Caco-2 (cell line): ENCODE results near the gene WDR77. TPM values are rescaled to one million over a fixed set of nuclear protein-coding genes. Genes with fewer than 3 reads are reported as not detected.

Experiments
- BruUV-seq: library from RNA; stranded (reverse); fragments of 400-500 nt; replicated peaks from 2 replicates; lab custom pipeline; 2021; lab: Mats Ljungman, UMichigan
- CTCF ChIA-PET: fragments of 300-600 bp; sonication (Branson Sonifier 250); formaldehyde crosslinking; loops from one replicate; lab custom pipeline; 2022; ENCODE audit warnings: antibody characterized with exemption; lab: Charles Lee
- POLR2A ChIA-PET: fragments of 300-600 bp; sonication (Branson Sonifier 250); formaldehyde crosslinking; loops from one replicate; lab custom pipeline; 2022; ENCODE audit warnings: antibody characterized with exemption; lab: Charles Lee
- DNase-seq, 2 experiments: peaks; one replicate each; pipeline versions ENCODE4 v3.0.0 to v3.0.0-alpha.2; 2020 to 2022
- H3K27me3 ChIP-seq: replicated peaks from 2 replicates; pipeline ENCODE4 v1.6.0; 2011; ENCODE audit warnings: low read length; ENCODE audit not compliant: control insufficient read depth, insufficient read depth
- H3K36me3 ChIP-seq: 2 replicates; pipeline ENCODE4 v1.5.1; 2011; ENCODE audit warnings: low read length; ENCODE audit not compliant: control insufficient read depth, insufficient read depth
- H3K4me1 ChIP-seq: fragments of 250-450 bp; sonication (Bioruptor Pico); 2 replicates; pipeline ENCODE4 v1.5.1; 2020; ENCODE audit warnings: mild to moderate bottlenecking
- H3K4me3 ChIP-seq: 2 replicates; pipeline ENCODE4 v1.5.1; 2011; ENCODE audit warnings: low read depth, mild to moderate bottlenecking, control low read depth, low read length
- H3K9me3 ChIP-seq: fragments of 250-450 bp; sonication (Bioruptor Pico); 2 replicates; pipeline ENCODE4 v1.5.1; 2020; ENCODE audit warnings: mild to moderate bottlenecking, moderate library complexity
- H3K27ac Mint-ChIP-seq: one replicate; pipeline ENCODE4 v1.8.0; 2022; ENCODE audit warnings: mixed read lengths; ENCODE audit not compliant: unreplicated experiment
- H3K27me3 Mint-ChIP-seq: one replicate; pipeline ENCODE4 v1.8.0; 2022; ENCODE audit warnings: mixed read lengths; ENCODE audit not compliant: insufficient read depth, unreplicated experiment
- H3K36me3 Mint-ChIP-seq: one replicate; pipeline ENCODE4 v1.8.0; 2022; ENCODE audit warnings: mild to moderate bottlenecking, mixed read lengths; ENCODE audit not compliant: insufficient read depth, unreplicated experiment
- H3K4me1 Mint-ChIP-seq: one replicate; pipeline ENCODE4 v1.8.0; 2022; ENCODE audit warnings: low read depth, mixed read lengths; ENCODE audit not compliant: unreplicated experiment
- H3K4me3 Mint-ChIP-seq: one replicate; pipeline ENCODE4 v1.8.0; 2022; ENCODE audit warnings: mild to moderate bottlenecking, moderate library complexity, mixed read lengths; ENCODE audit not compliant: unreplicated experiment
- H3K9me3 Mint-ChIP-seq: one replicate; pipeline ENCODE4 v1.8.0; 2022; ENCODE audit warnings: mixed read lengths; ENCODE audit not compliant: unreplicated experiment
- intact Hi-C: fragments of 100-400 bp; cut with micrococcal nuclease; formaldehyde crosslinking; loops from one replicate; pipeline ENCODE4 v1.10.0; 2022; ENCODE audit not compliant: unreplicated experiment
- total RNA-seq: library from RNA; stranded (reverse); gene quantifications from 2 replicates; pipeline ENCODE4 v1.2.3, GENCODE V29; 2022
- TF ChIP-seq, protein P1 (sequence below), 2 experiments: fragments of 200-600 bp in 1 of 2; IDR thresholded peaks; 1 replicate in 1 of 2; 2 replicates in 1 of 2; pipeline versions ENCODE4 v1.5.1 to v1.8.0; 2011 to 2022; ENCODE audit warnings: antibody characterized with exemption in 1 of 2, control low read depth in 1 of 2, inconsistent platforms in 1 of 2, low read depth in 1 of 2, low read length in 1 of 2, mild to moderate bottlenecking in 1 of 2, moderate library complexity in 1 of 2; ENCODE audit not compliant: insufficient read depth in 1 of 2, severe bottlenecking in 1 of 2, unreplicated experiment in 1 of 2

The WDR77 gene
- total RNA-seq, 1 experiment from 2014 or later, result 31.9 TPM

DNA sequence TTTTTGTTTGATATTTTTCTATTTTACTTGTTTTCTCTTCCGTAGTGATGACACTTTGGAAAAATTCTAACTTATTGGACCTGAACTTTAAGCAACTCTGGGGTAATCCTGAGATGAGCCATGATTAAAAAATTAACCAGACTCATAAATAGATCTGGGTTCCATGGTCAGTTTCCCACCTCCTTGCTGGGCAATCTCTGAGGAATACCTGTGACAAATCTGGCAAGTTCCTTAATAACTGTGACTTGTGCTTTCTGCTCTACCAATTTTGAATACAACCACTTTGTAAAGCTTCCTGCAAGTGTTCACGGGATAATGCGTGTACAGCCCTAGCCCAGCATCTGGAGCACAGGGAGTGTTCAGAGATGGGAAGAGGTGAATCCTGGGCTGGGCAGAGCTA is 24.8 kb downstream of the WDR77 start:
- no TSS peak for BruUV-seq
- no peak overlapping the region for H3K27ac Mint-ChIP-seq
- H3K9me3 Mint-ChIP-seq, result no peaks in the 10 kb centered on the region
- Histone ChIP-seq H3K9me3 (no peaks in the 10 kb centered on the region), H3K4me1 (no peaks in the 10 kb centered on the region), H3K36me3 (no peaks in the 10 kb centered on the region), H3K4me3 (no peak overlapping the region), H3K27me3 (no peaks in the 10 kb centered on the region)
- CTCF ChIA-PET, result no interaction called here
- H3K36me3 Mint-ChIP-seq, result no peaks in the 10 kb centered on the region
- peaks cover 9% of the 10 kb centered on the region for H3K4me1 Mint-ChIP-seq
- TF ChIP-seq, protein P1, sequence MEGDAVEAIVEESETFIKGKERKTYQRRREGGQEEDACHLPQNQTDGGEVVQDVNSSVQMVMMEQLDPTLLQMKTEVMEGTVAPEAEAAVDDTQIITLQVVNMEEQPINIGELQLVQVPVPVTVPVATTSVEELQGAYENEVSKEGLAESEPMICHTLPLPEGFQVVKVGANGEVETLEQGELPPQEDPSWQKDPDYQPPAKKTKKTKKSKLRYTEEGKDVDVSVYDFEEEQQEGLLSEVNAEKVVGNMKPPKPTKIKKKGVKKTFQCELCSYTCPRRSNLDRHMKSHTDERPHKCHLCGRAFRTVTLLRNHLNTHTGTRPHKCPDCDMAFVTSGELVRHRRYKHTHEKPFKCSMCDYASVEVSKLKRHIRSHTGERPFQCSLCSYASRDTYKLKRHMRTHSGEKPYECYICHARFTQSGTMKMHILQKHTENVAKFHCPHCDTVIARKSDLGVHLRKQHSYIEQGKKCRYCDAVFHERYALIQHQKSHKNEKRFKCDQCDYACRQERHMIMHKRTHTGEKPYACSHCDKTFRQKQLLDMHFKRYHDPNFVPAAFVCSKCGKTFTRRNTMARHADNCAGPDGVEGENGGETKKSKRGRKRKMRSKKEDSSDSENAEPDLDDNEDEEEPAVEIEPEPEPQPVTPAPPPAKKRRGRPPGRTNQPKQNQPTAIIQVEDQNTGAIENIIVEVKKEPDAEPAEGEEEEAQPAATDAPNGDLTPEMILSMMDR (IDR thresholded peaks at IDR 0.05; ENCODE audit: insufficient read depth in 1 of 2, low read depth in 1 of 2, low read length in 1 of 2, severe bottlenecking in 1 of 2, unreplicated experiment in 1 of 2), result no peak
- intact Hi-C loops, result no loop called here
- no peak overlapping the region for H3K4me3 Mint-ChIP-seq
- H3K27me3 Mint-ChIP-seq, result no peaks in the 10 kb centered on the region
- POLR2A ChIA-PET, result no interaction called here
- DNase-seq, result no peak

GRCh38 chr1:111422546-111423391 is 26.3 kb downstream of the WDR77 start:
- CTCF ChIA-PET, result interaction anchor here (0.6 to 1.0 kb wide), 4 partner anchors 21 to 220 kb away, joined by 3 to 10 read pairs (median 3); no protein-coding TSS in a partner anchor
- BruUV-seq, result no TSS peak

GRCh38 chr1:111420377-111420776 is 28.7 kb downstream of the WDR77 start:
- H3K4me3 ChIP-seq, result no peak overlapping the region
- no peaks in the 10 kb centered on the region for H3K9me3 ChIP-seq
- no peak for DNase-seq
- peaks cover 11% of the 10 kb centered on the region; the same call in 1 of the 2 replicates for H3K4me1 ChIP-seq
- Mint-ChIP-seq H3K36me3 (no peaks in the 10 kb centered on the region), H3K4me1 (peaks cover 30% of the 10 kb centered on the region), H3K27me3 (no peaks in the 10 kb centered on the region), H3K4me3 (no peak overlapping the region), H3K9me3 (no peaks in the 10 kb centered on the region), H3K27ac (no peak overlapping the region)
- CTCF ChIA-PET, result no interaction called here
- no peaks in the 10 kb centered on the region for H3K36me3 ChIP-seq
- intact Hi-C loops, result no loop called here
- no peaks in the 10 kb centered on the region for H3K27me3 ChIP-seq
- no TSS peak for BruUV-seq
- TF ChIP-seq, protein P1 (IDR thresholded peaks at IDR 0.05; ENCODE audit: insufficient read depth in 1 of 2, low read depth in 1 of 2, low read length in 1 of 2, severe bottlenecking in 1 of 2, unreplicated experiment in 1 of 2), result no peak
- POLR2A ChIA-PET, result no interaction called here

More at GRCh38 chr1:111422546-111423391, 26.3 kb downstream of the WDR77 start:
- Histone ChIP-seq H3K4me1 (peaks cover 5% of the 10 kb centered on the region; the same call in 1 of the 2 replicates), H3K27me3 (no peaks in the 10 kb centered on the region), H3K36me3 (no peaks in the 10 kb centered on the region), H3K4me3 (no peak overlapping the region), H3K9me3 (no peaks in the 10 kb centered on the region)
- no peaks in the 10 kb centered on the region for H3K36me3 Mint-ChIP-seq
- H3K27ac Mint-ChIP-seq, result no peak overlapping the region
- intact Hi-C loops, result no loop called here
- no peaks in the 10 kb centered on the region for H3K9me3 Mint-ChIP-seq
- H3K4me1 Mint-ChIP-seq, result peaks cover 24% of the 10 kb centered on the region
- no peaks in the 10 kb centered on the region for H3K27me3 Mint-ChIP-seq
- POLR2A ChIA-PET, result interaction anchor here (0.6 kb wide), 1 partner anchor 11 kb away, joined by 3 read pairs; no protein-coding TSS in a partner anchor
- DNase-seq, result peak in 1 of 2 experiments; percentile 25
- no peak overlapping the region for H3K4me3 Mint-ChIP-seq
- TF ChIP-seq, protein P1 (IDR thresholded peaks at IDR 0.05; ENCODE audit: insufficient read depth in 1 of 2, low read depth in 1 of 2, low read length in 1 of 2, severe bottlenecking in 1 of 2, unreplicated experiment in 1 of 2), result no peak
